Gastrocnemius medialis (tissue), 4 donors: Measurements from ENCODE around the gene VPS26C. TPM values are rescaled to one million over a fixed set of nuclear protein-coding genes. Genes with fewer than 3 reads are reported as not detected.

ENCODE experiments used
- ATAC-seq, 2 donors: fragments of 150-250 bp; one replicate each; pipeline ENCODE4 v1.9.1; 2016
- DNase-seq, 2 donors: peaks; one replicate each; pipeline ENCODE4 v3.0.0-alpha.2; 2019
- H3K27ac ChIP-seq, 4 donors: fragments of 200-600 bp; sonication (generic); 1 replicate in 1 of 4; 2 replicates in 3 of 4; pipeline ENCODE4 v1.5.1; 2016 to 2018; ENCODE audit warnings: mild to moderate bottlenecking in 2 of 4, moderate library complexity in 1 of 4
- H3K27me3 ChIP-seq, 3 donors: fragments of 200-600 bp; sonication (generic) in 2 of 3; 1 replicate in 1 of 3; 2 replicates in 2 of 3; pipeline versions ENCODE4 v1.5.1 to v1.6.0; 2016 to 2019; ENCODE audit warnings: mild to moderate bottlenecking in 1 of 3, moderate library complexity in 1 of 3
- H3K36me3 ChIP-seq, 2 donors: fragments of 200-600 bp; sonication (generic) in 1 of 2; one replicate each; pipeline ENCODE4 v1.5.1; 2017 to 2018
- H3K4me1 ChIP-seq, 2 donors: fragments of 200-600 bp; sonication (generic) in 1 of 2; one replicate each; pipeline ENCODE4 v1.5.1; 2016 to 2017; ENCODE audit warnings: mild to moderate bottlenecking in 2 of 2
- H3K4me3 ChIP-seq, 4 donors: fragments of 200-600 bp; sonication (generic) in 3 of 4; 1 replicate in 1 of 4; 2 replicates in 3 of 4; pipeline ENCODE4 v1.5.1; 2016 to 2019; ENCODE audit warnings: mild to moderate bottlenecking in 2 of 4
- H3K9me3 ChIP-seq, 3 donors: fragments of 200-600 bp; sonication (generic) in 2 of 3; 1 replicate in 1 of 3; 2 replicates in 2 of 3; pipeline ENCODE4 v1.5.1; 2016 to 2019
- POLR2A ChIP-seq, 2 donors: fragments of 450-650 bp; IDR thresholded peaks; one replicate each; pipeline ENCODE4 v1.6.1; 2017; ENCODE audit warnings: antibody characterized with exemption in 2 of 2, mild to moderate bottlenecking in 2 of 2, moderate library complexity in 2 of 2
- in situ Hi-C, 4 donors: fragments of 200-750 bp; cut with MboI; loops; one replicate each; pipeline versions ENCODE4 v1.15.0 to v1.8.0; 2017; ENCODE audit warnings: low sequenced_read_pairs in 4 of 4
- intact Hi-C: fragments of 100-400 bp; cut with DNase I; formaldehyde crosslinking; loops from one replicate; pipeline ENCODE4 v1.15.1; 2023; ENCODE audit warnings: low total_unique reads
- total RNA-seq, 4 donors: library from RNA; depleted of rRNA; stranded (reverse); fragments of >200 nt; gene quantifications; one replicate each; pipeline versions ENCODE4 v1.1.0 to v1.2.3, GENCODE V29; 2016
- TF ChIP-seq, protein P1 (sequence below), 5 experiments: fragments of 450-650 bp in 3 of 5; fragments of 200-600 bp in 2 of 5; sonication (generic) in 2 of 5; IDR thresholded peaks in 4 of 5; conservative IDR thresholded peaks in 1 of 5; 1 replicate in 4 of 5; 2 replicates in 1 of 5; pipeline ENCODE4 v1.5.1; 2016 to 2019; ENCODE audit warnings: antibody characterized with exemption in 5 of 5, mild to moderate bottlenecking in 3 of 5, moderate library complexity in 3 of 5

The VPS26C gene
- total RNA-seq, 4 donors from 2014 or later: 57.6 to 82.7 (median 75.4) TPM

DNA sequence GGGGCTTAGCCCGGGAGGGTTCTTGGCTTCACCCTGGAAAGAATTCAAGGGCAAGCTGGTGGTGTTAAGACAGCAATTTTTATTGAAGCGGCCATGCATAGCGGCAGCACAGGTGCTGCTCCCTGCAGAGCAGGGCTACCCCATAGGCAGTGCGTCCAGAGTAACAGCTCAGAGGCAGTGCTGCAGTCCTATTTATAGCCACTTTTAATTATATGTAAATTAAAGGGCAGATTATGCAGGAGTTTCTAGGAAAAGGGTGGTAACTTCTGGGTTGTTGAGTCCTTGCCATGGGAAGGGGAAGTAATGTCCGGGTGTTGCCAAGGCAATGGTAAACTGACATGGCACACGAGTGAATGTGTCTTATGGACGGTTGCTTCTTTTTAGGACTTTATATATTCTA is 57.0 kb downstream of the VPS26C start:
- peaks cover 33 to 44% of the 10 kb centered on the region in 2 donors for H3K4me1 ChIP-seq
- H3K4me3 ChIP-seq: no peak overlapping the region
- no peak for ATAC-seq
- intact Hi-C loops: no loop called here
- no peaks in the 10 kb centered on the region for H3K9me3 ChIP-seq
- TF ChIP-seq POLR2A (IDR thresholded peaks at IDR 0.05): no peak
- TF ChIP-seq, protein P1, sequence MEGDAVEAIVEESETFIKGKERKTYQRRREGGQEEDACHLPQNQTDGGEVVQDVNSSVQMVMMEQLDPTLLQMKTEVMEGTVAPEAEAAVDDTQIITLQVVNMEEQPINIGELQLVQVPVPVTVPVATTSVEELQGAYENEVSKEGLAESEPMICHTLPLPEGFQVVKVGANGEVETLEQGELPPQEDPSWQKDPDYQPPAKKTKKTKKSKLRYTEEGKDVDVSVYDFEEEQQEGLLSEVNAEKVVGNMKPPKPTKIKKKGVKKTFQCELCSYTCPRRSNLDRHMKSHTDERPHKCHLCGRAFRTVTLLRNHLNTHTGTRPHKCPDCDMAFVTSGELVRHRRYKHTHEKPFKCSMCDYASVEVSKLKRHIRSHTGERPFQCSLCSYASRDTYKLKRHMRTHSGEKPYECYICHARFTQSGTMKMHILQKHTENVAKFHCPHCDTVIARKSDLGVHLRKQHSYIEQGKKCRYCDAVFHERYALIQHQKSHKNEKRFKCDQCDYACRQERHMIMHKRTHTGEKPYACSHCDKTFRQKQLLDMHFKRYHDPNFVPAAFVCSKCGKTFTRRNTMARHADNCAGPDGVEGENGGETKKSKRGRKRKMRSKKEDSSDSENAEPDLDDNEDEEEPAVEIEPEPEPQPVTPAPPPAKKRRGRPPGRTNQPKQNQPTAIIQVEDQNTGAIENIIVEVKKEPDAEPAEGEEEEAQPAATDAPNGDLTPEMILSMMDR (IDR thresholded peaks at IDR 0.05 in 4 of 5, conservative IDR thresholded peaks at IDR 0.05 in 1 of 5): no peak
- in situ Hi-C loops: no loop called here
- H3K27me3 ChIP-seq: no peaks in the 10 kb centered on the region
- peak overlapping the region in 2 of 4 donors; percentile 87 to 98 for H3K27ac ChIP-seq
- DNase-seq: no peak
- H3K36me3 ChIP-seq: no peaks in the 10 kb centered on the region

DNA sequence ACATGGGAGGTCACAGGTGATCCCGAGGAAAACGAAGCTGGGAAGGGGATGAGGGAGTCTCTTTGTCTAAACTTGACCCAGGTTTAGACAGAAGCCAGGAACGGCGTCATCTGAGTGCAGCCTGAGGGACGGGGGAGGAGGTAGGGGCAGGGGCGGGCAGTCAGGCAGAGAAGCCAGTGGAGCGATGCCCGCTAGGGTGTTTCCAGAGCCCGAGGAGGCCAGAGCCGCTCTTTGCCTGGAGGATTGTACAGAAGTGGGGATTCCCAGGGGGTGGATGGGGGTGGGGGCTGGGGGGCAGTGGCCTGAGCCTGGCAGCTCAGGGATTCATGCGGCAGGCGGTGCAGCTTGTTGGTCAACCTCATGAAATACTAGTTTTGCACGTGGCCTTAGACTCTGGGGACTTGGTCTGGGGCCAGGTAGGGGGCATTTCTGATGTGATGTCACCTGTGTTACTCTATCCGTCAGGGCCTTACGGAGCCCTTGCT is 58.4 kb downstream of the VPS26C start:
- Histone ChIP-seq H3K27me3 (no peaks in the 10 kb centered on the region), H3K4me3 (peak overlapping the region; percentile 33 to 56 (median 49)), H3K9me3 (no peaks in the 10 kb centered on the region), H3K36me3 (no peaks in the 10 kb centered on the region), H3K4me1 (peaks cover 33 to 44% of the 10 kb centered on the region in 2 donors), H3K27ac (peak overlapping the region; percentile 87 to 98 (median 95))
- in situ Hi-C loops (no loop called here), intact Hi-C loops (loop anchor here (1.0 to 5.0 kb wide), 3 partner anchors 27 to 359 kb away; no protein-coding TSS in a partner anchor)
- peak in 1 of 2 donors; percentile 31 for DNase-seq
- TF ChIP-seq POLR2A (IDR thresholded peaks at IDR 0.05): no peak
- TF ChIP-seq, protein P1 (IDR thresholded peaks at IDR 0.05 in 4 of 5, conservative IDR thresholded peaks at IDR 0.05 in 1 of 5): no peak
- ATAC-seq: peak in 1 of 2 donors; percentile 17

DNA sequence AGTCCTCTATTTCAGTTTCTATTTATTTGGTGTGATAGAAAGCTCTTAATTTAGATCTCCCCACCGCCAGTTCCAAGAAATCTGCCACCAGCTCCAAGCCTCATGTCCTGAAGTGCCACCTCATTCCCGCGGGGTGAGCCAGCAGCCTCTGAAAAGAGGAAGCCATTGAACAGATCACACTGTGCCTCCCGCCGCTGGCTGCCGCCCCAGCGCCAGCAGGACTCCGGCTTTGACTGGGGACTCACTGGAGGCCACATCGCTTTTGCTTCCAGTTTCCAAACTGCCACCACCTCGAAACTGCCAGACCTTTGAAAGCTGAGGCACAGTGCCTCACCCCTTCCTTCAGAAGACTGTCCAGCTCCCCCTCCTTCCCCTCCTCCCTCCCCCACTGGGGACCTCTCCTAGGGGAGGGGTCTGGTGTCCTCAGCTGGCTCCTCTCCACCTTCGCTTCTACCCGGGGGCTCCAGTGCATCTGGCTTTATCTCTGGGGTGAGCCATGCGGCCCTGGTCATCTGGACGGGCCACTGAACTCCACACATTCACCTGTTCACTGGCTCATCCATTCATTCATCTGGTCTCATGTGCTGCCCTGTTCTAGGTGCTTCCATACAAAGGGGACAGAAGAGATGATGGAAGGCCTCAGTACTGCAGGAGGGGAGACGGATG is 58.9 kb downstream of the VPS26C start:
- Histone ChIP-seq H3K36me3 (no peaks in the 10 kb centered on the region), H3K27me3 (no peaks in the 10 kb centered on the region), H3K9me3 (no peaks in the 10 kb centered on the region), H3K27ac (peak overlapping the region; percentile 87 to 98 (median 95)), H3K4me3 (peak overlapping the region; percentile 33 to 56 (median 49)), H3K4me1 (peaks cover 33 to 44% of the 10 kb centered on the region in 2 donors)
- in situ Hi-C loops (no loop called here), intact Hi-C loops (loop anchor here (1.0 to 5.0 kb wide), 3 partner anchors 27 to 359 kb away; no protein-coding TSS in a partner anchor)
- ATAC-seq (peak; percentile 77 to 86), DNase-seq (peak; percentile 83 to 90)
- no peak for TF ChIP-seq POLR2A (IDR thresholded peaks at IDR 0.05)
- TF ChIP-seq, protein P1 (IDR thresholded peaks at IDR 0.05 in 4 of 5, conservative IDR thresholded peaks at IDR 0.05 in 1 of 5): no peak

DNA sequence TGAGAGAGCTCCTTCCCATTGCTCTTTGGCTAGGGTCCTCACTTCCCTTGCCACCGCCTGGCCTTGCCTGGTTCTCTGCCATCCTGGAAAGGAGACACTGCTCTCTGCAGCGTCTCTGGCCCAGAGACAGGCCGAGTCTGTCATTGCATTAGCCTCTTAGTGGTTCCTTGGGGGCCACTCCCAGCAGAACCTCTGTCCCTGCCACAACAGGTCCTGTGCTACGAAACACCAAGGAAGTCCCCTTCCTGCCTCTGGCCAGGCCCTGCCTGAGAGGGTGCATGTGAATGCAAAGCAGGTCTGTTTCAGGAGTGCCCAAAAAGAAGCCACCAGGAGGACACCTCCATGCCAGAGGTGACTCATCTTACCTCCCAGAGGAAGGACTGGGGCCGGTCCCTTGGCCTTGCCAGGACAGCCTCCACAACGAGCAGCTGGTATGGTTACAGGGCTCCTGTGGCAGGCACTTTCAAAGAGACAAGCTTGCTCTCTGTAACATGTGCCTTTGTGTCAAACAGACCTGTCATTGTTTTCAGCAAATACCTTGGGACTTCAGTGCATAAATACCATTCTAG is 59.6 kb downstream of the VPS26C start:
- intact Hi-C loops (loop anchor here (1.0 to 5.0 kb wide), 5 partner anchors 26 to 360 kb away; partner anchors contain the start of gene VPS26C), in situ Hi-C loops (no loop called here)
- TF ChIP-seq, protein P1 (IDR thresholded peaks at IDR 0.05 in 4 of 5, conservative IDR thresholded peaks at IDR 0.05 in 1 of 5): no peak
- TF ChIP-seq POLR2A (IDR thresholded peaks at IDR 0.05): peak in 1 of 2 donors; percentile 18
- peak; percentile 86 to 93 for DNase-seq
- peak overlapping the region; percentile 33 to 56 (median 49) for H3K4me3 ChIP-seq
- no peaks in the 10 kb centered on the region for H3K9me3 ChIP-seq
- no peaks in the 10 kb centered on the region for H3K27me3 ChIP-seq
- H3K36me3 ChIP-seq: peaks cover 0 to 4% of the 10 kb centered on the region in 2 donors
- H3K4me1 ChIP-seq: peaks cover 33 to 44% of the 10 kb centered on the region in 2 donors
- peak overlapping the region; percentile 87 to 98 (median 95) for H3K27ac ChIP-seq
- peak; percentile 84 to 87 for ATAC-seq
